HG03139 (cell line): ENCODE data around the gene SACM1L.
"Not testable (repeated sequence)": the region's sequence is repeated elsewhere in the genome, so short reads cannot be mapped to it uniquely, and the experiment has no call there.

Source experiments
- ATAC-seq: cut with Tn5 transposase; IDR thresholded peaks from one replicate; pipeline ENCODE4 v1.9.1; 2021; ENCODE audit not compliant: unreplicated experiment

Gene SACM1L

DNA sequence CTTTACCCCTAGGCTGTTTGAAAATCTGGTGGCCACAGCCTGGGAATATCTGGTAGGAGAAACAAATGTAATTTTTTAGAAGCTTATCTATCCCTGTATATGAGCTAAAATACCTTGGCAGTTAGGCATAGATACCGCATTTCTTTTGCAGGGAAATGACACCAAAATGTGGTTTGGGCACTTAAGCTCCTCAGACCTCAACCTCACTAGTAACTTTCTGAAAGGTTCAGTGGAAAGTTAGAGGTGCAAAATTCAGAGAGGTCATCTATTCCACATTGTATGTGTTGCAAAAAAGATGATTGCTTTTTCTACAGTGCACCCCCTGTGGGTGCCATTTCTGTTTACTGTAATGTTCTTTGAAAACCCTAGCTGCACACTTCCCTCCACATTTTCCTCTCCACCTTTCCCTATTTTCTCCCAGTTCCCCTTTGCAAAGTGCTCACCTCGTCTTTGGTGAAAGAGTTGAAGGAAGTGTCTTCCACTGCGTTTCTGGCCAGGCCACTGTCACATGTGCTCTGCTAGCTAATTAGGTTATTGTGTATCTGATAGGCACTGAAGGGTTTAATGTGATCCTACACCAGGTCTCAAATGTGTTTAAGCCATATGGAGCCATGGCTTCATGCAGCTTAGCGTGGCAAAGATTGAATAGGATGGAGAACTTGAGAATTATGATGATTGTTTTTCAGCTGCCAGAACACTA, 1.3 kb downstream of the SACM1L start:
- ATAC-seq = no peak

- ATAC-seq = no peak
These were observed 2.6 kb downstream of the SACM1L start for GRCh38 chr3:45691842-45692241.

DNA sequence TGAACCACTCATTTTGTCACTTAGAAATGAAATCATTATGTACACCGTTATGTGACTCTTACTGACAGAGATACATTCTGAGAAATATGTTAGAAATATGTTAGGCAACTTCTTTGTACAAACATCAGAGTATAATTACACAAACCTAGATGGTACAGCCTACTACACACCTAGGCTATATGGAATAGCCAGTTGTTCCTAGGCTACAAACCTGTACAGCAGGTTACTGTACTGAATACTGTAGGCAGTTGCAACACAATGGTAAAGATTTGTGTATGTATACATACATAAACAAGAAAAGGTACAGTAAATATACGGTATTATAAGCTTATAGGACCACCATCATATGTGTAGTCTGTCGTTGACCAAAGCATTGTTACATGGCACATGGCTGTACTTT, 3.7 kb downstream of the SACM1L start:
- ATAC-seq = no peak

DNA sequence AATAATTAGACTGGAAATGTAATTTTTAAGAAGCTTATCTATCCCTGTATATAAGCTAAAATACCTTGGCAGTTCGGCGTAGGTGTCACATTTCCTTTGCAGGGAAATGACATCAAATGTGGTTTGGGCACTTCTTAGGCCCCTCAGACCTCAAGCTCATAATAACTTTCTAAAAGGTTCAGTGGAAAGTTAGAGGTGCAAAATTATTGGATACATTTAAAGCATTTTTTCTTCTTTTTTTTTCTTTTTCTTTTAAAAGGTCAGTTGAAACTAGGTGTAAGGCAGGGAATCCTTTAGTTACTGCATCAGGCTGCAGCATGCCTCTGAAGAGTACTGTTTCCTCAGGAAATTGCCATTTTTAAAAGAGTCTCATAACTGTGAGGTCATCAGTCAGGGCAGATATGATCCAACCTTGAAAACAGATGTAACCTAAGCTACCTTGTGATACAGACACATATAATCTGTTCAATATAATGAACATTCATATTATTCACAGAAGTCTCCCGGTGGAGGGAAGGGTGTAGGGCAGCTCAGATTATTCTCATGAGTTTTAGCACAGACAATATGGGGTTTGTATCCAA, 4.8 kb downstream of the SACM1L start:
- ATAC-seq = no peak

DNA sequence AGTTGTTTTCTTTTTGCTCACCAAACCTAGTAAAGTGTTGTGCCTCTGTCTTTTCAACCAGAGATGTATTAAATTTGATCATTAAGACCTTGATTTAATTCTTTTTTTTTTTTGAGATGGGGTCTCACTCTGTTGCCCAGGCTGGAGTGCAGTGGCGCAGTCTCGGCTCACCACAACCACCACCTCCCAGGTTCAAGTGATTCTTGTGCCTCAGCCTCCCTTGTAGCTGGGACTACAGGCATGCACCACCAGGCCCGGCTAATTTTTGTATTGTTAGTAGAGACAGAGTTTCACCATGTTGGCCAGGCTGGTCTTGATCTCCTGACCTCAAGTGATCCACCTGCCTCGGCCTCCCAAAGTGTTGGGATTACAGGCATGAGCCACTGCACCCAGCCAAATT, 6.0 kb downstream of the SACM1L start:
- not testable (repeated sequence) for ATAC-seq

DNA sequence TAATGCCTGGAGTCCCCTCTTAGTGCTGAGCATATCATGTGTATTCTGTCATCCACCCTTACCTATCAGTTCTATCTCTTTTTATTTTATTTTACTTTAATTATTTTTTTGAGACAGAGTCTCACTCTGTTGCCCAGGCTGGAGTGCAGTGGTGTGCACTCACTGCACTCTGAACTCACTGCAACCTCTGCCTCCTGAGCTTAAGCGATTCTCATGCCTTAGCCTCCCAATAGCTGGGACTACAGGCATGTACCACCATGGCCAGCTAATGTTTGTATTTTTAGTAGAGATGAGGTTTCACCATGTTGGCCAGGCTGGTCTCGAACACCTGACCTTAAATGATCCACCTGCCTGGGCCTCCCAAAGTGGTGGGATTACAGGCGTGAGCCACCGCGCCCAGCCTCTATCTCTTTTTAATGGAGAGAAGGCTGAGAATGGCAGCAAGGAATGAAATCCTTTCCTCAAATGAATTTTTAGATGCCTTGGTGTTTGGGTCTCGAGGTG, 11.4 kb downstream of the SACM1L start:
- no peak for ATAC-seq

DNA sequence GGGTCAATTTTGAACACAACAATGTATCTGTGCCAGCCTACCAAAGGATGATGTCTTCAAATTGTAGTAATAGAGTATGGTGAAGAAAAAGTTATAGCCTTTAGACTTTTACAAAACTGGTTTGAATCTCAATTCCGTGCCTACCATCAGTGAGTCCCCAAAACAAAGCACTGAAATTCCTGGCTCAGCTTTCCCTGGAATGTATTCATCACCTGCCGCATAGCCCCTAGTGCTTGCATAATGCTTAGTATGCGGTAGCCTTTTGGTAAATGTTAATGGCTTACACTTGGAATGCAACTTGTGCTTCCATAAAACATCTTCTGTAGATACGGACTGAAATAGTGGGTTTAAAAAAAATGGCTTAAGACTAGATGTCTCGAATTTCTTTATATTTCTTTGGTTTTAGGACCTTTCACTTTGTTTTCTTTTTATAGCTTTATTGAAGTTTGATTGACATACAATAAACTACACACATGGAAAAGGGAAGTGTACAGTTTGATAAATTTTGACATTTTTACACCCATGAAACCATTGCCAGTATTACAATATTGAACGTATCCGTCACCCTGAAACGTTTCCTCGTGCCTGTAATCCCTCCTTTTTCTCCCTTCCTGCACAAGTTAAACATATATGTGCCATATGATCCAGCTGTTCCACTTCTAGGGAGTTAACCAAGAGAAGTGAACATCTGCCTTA, 12.1 kb downstream of the SACM1L start:
- no peak for ATAC-seq

DNA sequence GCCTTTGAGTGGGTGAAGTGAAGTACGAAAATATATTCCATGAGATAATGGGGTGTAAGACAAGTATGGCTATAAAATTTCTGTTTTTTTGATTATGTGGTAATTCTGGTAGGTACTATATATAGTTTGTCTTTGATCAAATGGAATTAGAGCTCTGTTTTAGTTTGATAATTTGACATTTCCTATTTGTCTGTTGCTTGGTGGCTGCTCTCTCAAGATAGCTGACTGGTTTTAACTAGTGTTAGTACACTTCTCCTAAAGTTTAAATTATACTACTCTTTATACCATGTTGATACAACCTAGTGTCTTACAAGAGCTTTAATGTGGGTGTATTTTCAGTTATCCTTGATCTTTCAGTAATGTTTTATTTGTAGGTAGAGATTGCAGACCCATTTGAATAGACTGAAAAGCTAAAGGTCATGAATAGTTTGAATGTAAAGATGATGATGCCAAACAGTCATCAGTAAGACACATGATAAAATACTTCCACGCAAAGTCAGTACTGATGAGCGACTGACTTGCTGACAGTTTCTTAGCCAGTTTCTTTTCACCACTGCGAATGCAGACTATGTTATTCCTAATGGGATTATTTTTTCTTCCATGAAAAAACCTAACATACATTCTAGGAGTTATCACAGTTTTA, 15.2 kb downstream of the SACM1L start:
- ATAC-seq = no peak

GRCh38 chr3:45705839-45706808, 16.9 kb downstream of the SACM1L start:
- no peak for ATAC-seq

DNA sequence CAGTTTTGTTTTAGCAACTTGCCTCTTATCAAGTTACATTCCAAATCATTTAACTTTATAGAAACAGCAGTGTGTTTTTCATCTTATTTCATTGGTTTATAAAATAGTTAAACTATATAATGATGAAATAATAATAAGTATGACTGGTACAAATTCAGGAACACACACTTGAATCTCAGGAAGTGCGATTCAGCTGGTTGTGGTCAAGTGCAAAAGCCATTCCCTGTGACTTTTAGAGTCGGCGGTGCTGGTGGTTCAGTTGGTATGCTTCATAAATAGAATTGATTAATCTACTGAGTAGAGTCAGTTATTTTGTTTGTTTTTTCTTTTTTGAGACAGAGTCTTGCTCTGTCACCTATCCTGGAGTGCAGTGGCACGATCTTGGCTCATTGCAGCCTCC, 22.7 kb downstream of the SACM1L start:
- ATAC-seq = no peak

DNA sequence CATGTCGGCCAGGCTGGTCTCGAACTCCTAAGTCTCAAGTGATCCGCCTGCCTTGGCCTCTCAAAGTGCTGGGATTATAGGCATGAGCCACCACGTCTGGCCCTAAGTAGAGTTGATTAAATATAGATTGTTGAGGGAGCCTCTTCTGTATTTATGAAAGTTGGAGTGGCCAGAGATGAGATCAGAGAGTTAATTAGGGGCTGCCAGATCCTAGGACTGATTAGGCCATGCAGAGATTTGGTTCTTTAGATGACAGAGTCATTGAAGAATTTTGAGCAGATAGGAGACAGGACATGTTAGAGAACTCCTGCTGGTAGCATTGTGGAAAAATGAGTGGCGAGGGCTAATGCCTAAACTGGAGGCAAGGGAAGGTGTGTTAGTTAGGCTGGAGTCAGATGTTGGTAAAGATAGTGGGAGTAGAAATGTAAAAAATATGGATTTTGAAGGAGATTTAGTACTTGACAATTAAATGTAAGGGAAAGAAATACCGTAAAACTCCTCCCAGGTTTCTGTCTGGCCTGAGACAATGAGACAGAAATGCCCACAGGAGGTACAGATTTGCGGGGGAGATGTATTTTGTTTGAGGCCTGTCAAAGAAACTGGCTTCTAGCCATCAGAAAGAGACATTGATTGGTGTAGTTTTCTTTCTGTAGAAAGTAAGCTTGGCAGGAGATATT, 23.4 kb downstream of the SACM1L start:
- ATAC-seq = no peak

DNA sequence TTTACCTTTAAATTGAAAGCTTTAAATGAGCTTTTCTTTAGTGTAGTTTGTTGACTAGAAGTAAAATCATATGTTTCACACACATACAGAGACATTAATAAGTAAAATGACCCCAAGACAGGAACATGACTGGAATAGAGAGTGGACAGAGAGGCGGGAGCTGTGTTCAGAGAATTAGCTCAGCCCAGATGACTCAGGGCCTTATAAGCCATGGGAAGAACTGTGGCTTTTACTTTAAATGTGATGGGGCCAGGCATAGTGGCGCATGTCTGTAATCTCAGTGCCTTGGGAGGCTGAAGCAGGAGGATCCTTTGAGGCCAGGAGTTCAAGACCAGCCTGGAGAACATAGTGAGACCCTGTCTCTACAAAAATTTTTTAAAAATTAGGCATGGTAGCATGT, 26.7 kb downstream of the SACM1L start:
- ATAC-seq = no peak

- ATAC-seq = no peak
These were observed 27.7 kb downstream of the SACM1L start for GRCh38 chr3:45716790-45717336.

- ATAC-seq = no peak
These were observed 30.7 kb downstream of the SACM1L start for GRCh38 chr3:45719655-45720487.

GRCh38 chr3:45724911-45725310, 35.7 kb downstream of the SACM1L start:
- no peak for ATAC-seq

DNA sequence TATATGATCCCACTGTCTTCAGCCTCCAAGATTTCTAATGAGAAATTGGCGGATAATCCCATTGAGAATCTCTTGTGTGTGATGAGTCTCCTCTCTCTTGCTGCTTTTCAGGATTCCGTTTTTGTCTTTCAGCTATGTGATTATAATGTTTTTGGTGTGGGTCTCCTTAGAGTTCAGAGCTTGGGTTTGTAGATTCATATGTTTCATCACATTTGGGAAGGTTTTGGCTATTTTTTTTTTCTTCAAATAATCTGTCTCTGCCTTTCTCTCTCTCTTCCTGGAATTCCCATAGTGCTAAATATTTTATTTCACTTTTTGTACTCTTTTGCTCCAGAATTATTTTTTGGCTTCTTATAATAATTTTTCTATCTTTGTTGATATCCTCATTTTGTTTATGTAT, 40.4 kb downstream of the SACM1L start:
- no peak for ATAC-seq

GRCh38 chr3:45730409-45731154, 41.4 kb downstream of the SACM1L start:
- no peak for ATAC-seq

DNA sequence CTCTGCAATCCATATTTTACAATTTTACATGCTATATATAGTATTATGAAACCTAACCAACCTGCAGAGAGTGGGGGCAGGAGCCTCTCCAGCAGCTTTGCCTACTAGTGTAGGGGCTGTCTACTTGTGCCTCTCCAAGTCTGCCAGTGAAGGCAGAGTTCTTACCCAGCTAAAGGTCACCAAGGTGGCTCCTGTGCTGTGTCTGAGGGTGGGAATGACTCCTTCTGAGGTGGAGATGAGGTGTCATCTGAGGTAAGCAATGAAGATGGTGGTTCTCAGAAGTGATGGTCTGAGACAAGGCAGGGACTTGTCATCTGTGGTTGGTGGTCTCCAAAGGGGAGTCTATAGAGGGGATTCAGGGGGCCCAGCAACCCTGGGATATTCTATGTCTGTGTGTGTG, 47.5 kb downstream of the SACM1L start:
- ATAC-seq = no peak
